Neural progenitor cell (in vitro differentiated cells): Measurements from ENCODE around the gene UBE2I.

Source experiments
- CTCF ChIP-seq: fragments of 200-600 bp; sonication (generic); IDR thresholded peaks from 2 replicates; pipeline ENCODE4 v1.5.1; 2017; ENCODE audit warnings: antibody characterized with exemption, mild to moderate bottlenecking
- EZH2 ChIP-seq: fragments of 200-600 bp; sonication (generic); IDR thresholded peaks from 2 replicates; pipeline ENCODE4 v1.6.1; 2017; ENCODE audit warnings: antibody characterized with exemption, mild to moderate bottlenecking, moderate library complexity

GRCh38 chr16:1311212-1311737, 1.8 kb downstream of the UBE2I start:
- TF ChIP-seq CTCF (no peak), EZH2 (no peak)
